Stimulated activated effector memory CD8-positive, alpha-beta T cell treated with anti-CD3 and anti-CD28 coated beads, Interleukin-12 subunit alpha, Interleukin-12 subunit beta, amount 100 ng/mL, for 72 hours (primary cell): ENCODE data around the gene MAN1C1.

ENCODE experiments used
- ATAC-seq: fragments of 150-1000 bp; cut with Tn5 transposase; 2 replicates; pipeline ENCODE4 v1.10.0; 2021
- DNase-seq, 2 donors: peaks; one replicate each; pipeline ENCODE4 v3.0.0; 2021 to 2022; ENCODE audit warnings: low spot score in 2 of 2
- H3K27ac Mint-ChIP-seq: one replicate; pipeline ENCODE4 v1.8.0; 2022; ENCODE audit warnings: mild to moderate bottlenecking, mixed read lengths
- H3K36me3 Mint-ChIP-seq: one replicate; pipeline ENCODE4 v1.8.0; 2022; ENCODE audit warnings: mild to moderate bottlenecking, mixed read lengths
- H3K4me1 Mint-ChIP-seq: one replicate; pipeline ENCODE4 v1.8.0; 2022; ENCODE audit warnings: mixed read lengths
- H3K4me3 Mint-ChIP-seq: one replicate; pipeline ENCODE4 v1.8.0; 2022; ENCODE audit warnings: mild to moderate bottlenecking, mixed read lengths
- H3K9me3 Mint-ChIP-seq: one replicate; pipeline ENCODE4 v1.8.0; 2022; ENCODE audit warnings: mixed read lengths

MAN1C1 gene

GRCh38 chr1:25739341-25739740, 122.8 kb downstream of the MAN1C1 start:
- Mint-ChIP-seq H3K9me3 (no peaks in the 10 kb centered on the region), H3K27ac (no peak overlapping the region), H3K36me3 (no peaks in the 10 kb centered on the region), H3K4me3 (no peak overlapping the region), H3K4me1 (peaks cover 15% of the 10 kb centered on the region)
- no peak for DNase-seq
- no peak for ATAC-seq

GRCh38 chr1:25740071-25740470, 123.5 kb downstream of the MAN1C1 start:
- Mint-ChIP-seq H3K9me3 (no peaks in the 10 kb centered on the region), H3K4me1 (peaks cover 15% of the 10 kb centered on the region), H3K4me3 (no peak overlapping the region), H3K27ac (no peak overlapping the region), H3K36me3 (no peaks in the 10 kb centered on the region)
- ATAC-seq (no peak), DNase-seq (no peak)

GRCh38 chr1:25742316-25742715, 125.7 kb downstream of the MAN1C1 start:
- Mint-ChIP-seq H3K27ac (no peak overlapping the region), H3K4me3 (no peak overlapping the region), H3K9me3 (no peaks in the 10 kb centered on the region), H3K4me1 (peaks cover 15% of the 10 kb centered on the region), H3K36me3 (no peaks in the 10 kb centered on the region)
- ATAC-seq = no peak
- no peak for DNase-seq

GRCh38 chr1:25743164-25744139, 126.9 kb downstream of the MAN1C1 start:
- Mint-ChIP-seq H3K4me1 (peaks cover 15% of the 10 kb centered on the region), H3K4me3 (no peak overlapping the region), H3K27ac (no peak overlapping the region), H3K9me3 (no peaks in the 10 kb centered on the region), H3K36me3 (no peaks in the 10 kb centered on the region)
- no peak for ATAC-seq
- DNase-seq = no peak

GRCh38 chr1:25744140-25744581, 127.6 kb downstream of the MAN1C1 start:
- ATAC-seq (no peak), DNase-seq (no peak)
- Mint-ChIP-seq H3K27ac (peak overlapping the region; percentile 78), H3K4me3 (no peak overlapping the region), H3K36me3 (no peaks in the 10 kb centered on the region), H3K9me3 (no peaks in the 10 kb centered on the region), H3K4me1 (peaks cover 15% of the 10 kb centered on the region)

GRCh38 chr1:25744636-25745425, 128.2 kb downstream of the MAN1C1 start:
- ATAC-seq (no peak), DNase-seq (no peak)
- H3K36me3 Mint-ChIP-seq = no peaks in the 10 kb centered on the region
- peak overlapping the region; percentile 78 for H3K27ac Mint-ChIP-seq
- H3K4me1 Mint-ChIP-seq = peaks cover 14% of the 10 kb centered on the region
- H3K4me3 Mint-ChIP-seq = no peak overlapping the region
- no peaks in the 10 kb centered on the region for H3K9me3 Mint-ChIP-seq

- no peaks in the 10 kb centered on the region for H3K36me3 Mint-ChIP-seq
- no peak overlapping the region for H3K4me3 Mint-ChIP-seq
- no peaks in the 10 kb centered on the region for H3K9me3 Mint-ChIP-seq
- H3K27ac Mint-ChIP-seq = no peak overlapping the region
- DNase-seq = no peak
- no peak for ATAC-seq
- peaks cover 7% of the 10 kb centered on the region for H3K4me1 Mint-ChIP-seq
Measured at GRCh38 chr1:25746299-25747045, 129.9 kb downstream of the MAN1C1 start.

GRCh38 chr1:25747046-25747719, 130.6 kb downstream of the MAN1C1 start:
- DNase-seq (no peak), ATAC-seq (no peak)
- peaks cover under 1% of the 10 kb centered on the region for H3K4me1 Mint-ChIP-seq
- H3K4me3 Mint-ChIP-seq = no peak overlapping the region
- no peaks in the 10 kb centered on the region for H3K36me3 Mint-ChIP-seq
- H3K27ac Mint-ChIP-seq = no peak overlapping the region
- H3K9me3 Mint-ChIP-seq = no peaks in the 10 kb centered on the region

GRCh38 chr1:25748531-25749205, 132.1 kb downstream of the MAN1C1 start:
- Mint-ChIP-seq H3K9me3 (no peaks in the 10 kb centered on the region), H3K4me3 (no peak overlapping the region), H3K27ac (no peak overlapping the region), H3K4me1 (no peaks in the 10 kb centered on the region), H3K36me3 (no peaks in the 10 kb centered on the region)
- ATAC-seq (no peak), DNase-seq (no peak)

- Mint-ChIP-seq H3K4me1 (peaks cover 2% of the 10 kb centered on the region), H3K27ac (no peak overlapping the region), H3K36me3 (no peaks in the 10 kb centered on the region), H3K9me3 (no peaks in the 10 kb centered on the region), H3K4me3 (no peak overlapping the region)
- ATAC-seq (no peak), DNase-seq (no peak)
Measured at GRCh38 chr1:25750923-25751605, 134.5 kb downstream of the MAN1C1 start.

- H3K4me1 Mint-ChIP-seq = peaks cover 8% of the 10 kb centered on the region
- ATAC-seq (no peak), DNase-seq (no peak)
- no peak overlapping the region for H3K4me3 Mint-ChIP-seq
- peak overlapping the region; percentile 34 for H3K27ac Mint-ChIP-seq
- no peaks in the 10 kb centered on the region for H3K36me3 Mint-ChIP-seq
- H3K9me3 Mint-ChIP-seq = no peaks in the 10 kb centered on the region
Measured at GRCh38 chr1:25754470-25755181, 138.0 kb downstream of the MAN1C1 start.

GRCh38 chr1:25755475-25756125, 139.0 kb downstream of the MAN1C1 start:
- H3K4me3 Mint-ChIP-seq = no peak overlapping the region
- H3K36me3 Mint-ChIP-seq = no peaks in the 10 kb centered on the region
- no peaks in the 10 kb centered on the region for H3K9me3 Mint-ChIP-seq
- DNase-seq (no peak), ATAC-seq (no peak)
- no peak overlapping the region for H3K27ac Mint-ChIP-seq
- peaks cover 8% of the 10 kb centered on the region for H3K4me1 Mint-ChIP-seq

- Mint-ChIP-seq H3K27ac (no peak overlapping the region), H3K4me3 (no peak overlapping the region), H3K9me3 (no peaks in the 10 kb centered on the region), H3K4me1 (peaks cover 8% of the 10 kb centered on the region), H3K36me3 (no peaks in the 10 kb centered on the region)
- DNase-seq (no peak), ATAC-seq (no peak)
Measured at GRCh38 chr1:25756215-25756614, 139.6 kb downstream of the MAN1C1 start.
